Astrocyte (in vitro differentiated cells and primary cell): Measurements from ENCODE around the gene ARFGEF2. TPM values are rescaled to one million over a fixed set of nuclear protein-coding genes. Genes with fewer than 3 reads are reported as not detected.

Experiments
- DNase-seq: peaks from one replicate; pipeline ENCODE4 v3.0.0-alpha.2; 2010; ENCODE audit warnings: low read depth
- FAIRE-seq: peaks from 2 replicates; lab custom pipeline; 2011; peaks lifted over from hg19 to GRCh38; lab: Jason Lieb, UNC
- H2AFZ ChIP-seq: 2 replicates; pipeline ENCODE4 v1.6.0; 2012; ENCODE audit warnings: low read depth, low read length, inconsistent platforms
- H3K27ac ChIP-seq: 2 replicates; pipeline ENCODE4 v1.5.1; 2011; ENCODE audit warnings: low read depth, low read length, inconsistent platforms
- H3K27me3 ChIP-seq: 2 replicates; pipeline ENCODE4 v1.6.0; 2011; ENCODE audit warnings: low read length, inconsistent platforms; ENCODE audit not compliant: insufficient read depth
- H3K36me3 ChIP-seq: 2 replicates; pipeline ENCODE4 v1.5.1; 2011; ENCODE audit warnings: low read length, inconsistent platforms; ENCODE audit not compliant: insufficient read depth
- H3K4me1 ChIP-seq: 2 replicates; pipeline ENCODE4 v1.5.1; 2011; ENCODE audit warnings: low read length, inconsistent platforms; ENCODE audit not compliant: insufficient read depth
- H3K4me2 ChIP-seq: 2 replicates; pipeline ENCODE4 v1.6.0; 2012; ENCODE audit warnings: low read length, inconsistent platforms
- H3K4me3 ChIP-seq: 2 replicates; pipeline ENCODE4 v1.5.1; 2011; ENCODE audit warnings: low read depth, mild to moderate bottlenecking, low read length, inconsistent platforms; ENCODE audit not compliant: insufficient read depth
- H3K79me2 ChIP-seq: 2 replicates; pipeline ENCODE4 v1.6.0; 2012; ENCODE audit warnings: mild to moderate bottlenecking, low read length, inconsistent platforms; ENCODE audit not compliant: insufficient read depth
- H3K9ac ChIP-seq: 2 replicates; pipeline ENCODE4 v1.6.0; 2012; ENCODE audit warnings: mild to moderate bottlenecking, low read length, inconsistent platforms
- H3K9me3 ChIP-seq: 2 replicates; pipeline ENCODE4 v1.5.1; 2012; ENCODE audit warnings: low read depth, mild to moderate bottlenecking, low read length, inconsistent platforms; ENCODE audit not compliant: insufficient read depth
- H4K20me1 ChIP-seq: 2 replicates; pipeline ENCODE4 v1.6.0; 2012; ENCODE audit warnings: low read length, inconsistent platforms; ENCODE audit not compliant: insufficient read depth
- H3K27ac Mint-ChIP-seq: one replicate; pipeline ENCODE4 v1.8.0; 2021; ENCODE audit warnings: mild to moderate bottlenecking, mixed read lengths; ENCODE audit not compliant: unreplicated experiment
- H3K27me3 Mint-ChIP-seq: one replicate; pipeline ENCODE4 v1.8.0; 2021; ENCODE audit warnings: low read depth, mixed read lengths; ENCODE audit not compliant: unreplicated experiment
- H3K36me3 Mint-ChIP-seq: one replicate; pipeline ENCODE4 v1.8.0; 2021; ENCODE audit warnings: low read depth, mixed read lengths; ENCODE audit not compliant: unreplicated experiment
- H3K4me1 Mint-ChIP-seq: one replicate; pipeline ENCODE4 v1.8.0; 2021; ENCODE audit warnings: low read depth, mixed read lengths; ENCODE audit not compliant: unreplicated experiment
- H3K4me3 Mint-ChIP-seq: one replicate; pipeline ENCODE4 v1.8.0; 2021; ENCODE audit warnings: mild to moderate bottlenecking, moderate library complexity, mixed read lengths; ENCODE audit not compliant: unreplicated experiment
- H3K9me3 Mint-ChIP-seq: one replicate; pipeline ENCODE4 v1.8.0; 2021; ENCODE audit warnings: mild to moderate bottlenecking, mixed read lengths; ENCODE audit not compliant: unreplicated experiment
- EZH2 ChIP-seq: IDR thresholded peaks from 2 replicates; pipeline ENCODE4 v1.6.1; 2012; ENCODE audit warnings: mild to moderate bottlenecking, low read length, inconsistent platforms; ENCODE audit not compliant: insufficient read depth
- total RNA-seq: library from RNA; stranded (reverse); gene quantifications from 2 replicates; pipeline ENCODE4 v1.2.1, GENCODE V29; 2021
- TF ChIP-seq, protein P1 (sequence below): IDR thresholded peaks from 2 replicates; pipeline ENCODE4 v1.5.1; 2011; ENCODE audit warnings: low read depth, mild to moderate bottlenecking, inconsistent platforms, low read length, moderate library complexity; ENCODE audit not compliant: insufficient read depth

ARFGEF2 gene
- total RNA-seq, 1 donor from 2014 or later, result 28.2 TPM

DNA sequence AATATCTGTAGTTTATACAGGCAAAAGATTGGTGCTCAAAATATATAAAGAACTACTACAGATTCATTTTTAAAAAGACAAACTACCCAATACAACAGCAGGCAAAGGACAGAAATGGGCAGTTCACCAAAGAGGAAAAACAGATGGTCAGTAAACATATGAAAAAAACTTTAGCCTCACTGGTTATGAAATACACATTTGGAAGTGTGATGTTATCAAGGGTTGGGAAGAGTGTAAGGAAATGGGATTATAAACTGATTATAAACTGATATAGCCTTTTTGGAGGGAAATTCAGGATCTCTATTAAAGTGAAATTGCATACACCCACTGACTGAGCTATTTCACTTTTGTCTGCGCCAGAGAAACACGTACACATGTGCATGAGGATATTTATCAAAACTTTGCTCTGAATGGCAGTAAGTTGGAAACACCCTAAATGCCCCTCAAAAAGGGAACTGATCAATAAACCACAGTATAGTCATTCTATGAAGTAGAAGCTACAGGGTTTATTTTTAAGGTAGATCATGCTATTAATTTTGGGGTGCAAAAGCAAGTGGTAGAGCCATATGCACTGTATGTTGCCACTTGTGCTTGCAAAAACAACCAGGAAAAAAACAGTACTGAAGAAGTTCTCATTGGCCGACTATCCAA lies 32.2 kb upstream of the ARFGEF2 start:
- DNase-seq (no peak), FAIRE-seq (no peak)
- Histone ChIP-seq H3K36me3 (no peaks in the 10 kb centered on the region), H3K9me3 (peaks cover 5% of the 10 kb centered on the region), H3K4me1 (no peaks in the 10 kb centered on the region), H3K27me3 (peaks cover 9% of the 10 kb centered on the region), H3K4me3 (no peak overlapping the region), H3K79me2 (no peaks in the 10 kb centered on the region), H2AFZ (no peak overlapping the region), H3K27ac (no peak overlapping the region), H4K20me1 (no peaks in the 10 kb centered on the region), H3K4me2 (no peak overlapping the region), H3K9ac (no peak overlapping the region)
- peaks cover 40% of the 10 kb centered on the region for H3K27me3 Mint-ChIP-seq
- H3K27ac Mint-ChIP-seq, result no peak overlapping the region
- H3K9me3 Mint-ChIP-seq, result peaks cover 12% of the 10 kb centered on the region
- H3K36me3 Mint-ChIP-seq, result no peaks in the 10 kb centered on the region
- TF ChIP-seq, protein P1, sequence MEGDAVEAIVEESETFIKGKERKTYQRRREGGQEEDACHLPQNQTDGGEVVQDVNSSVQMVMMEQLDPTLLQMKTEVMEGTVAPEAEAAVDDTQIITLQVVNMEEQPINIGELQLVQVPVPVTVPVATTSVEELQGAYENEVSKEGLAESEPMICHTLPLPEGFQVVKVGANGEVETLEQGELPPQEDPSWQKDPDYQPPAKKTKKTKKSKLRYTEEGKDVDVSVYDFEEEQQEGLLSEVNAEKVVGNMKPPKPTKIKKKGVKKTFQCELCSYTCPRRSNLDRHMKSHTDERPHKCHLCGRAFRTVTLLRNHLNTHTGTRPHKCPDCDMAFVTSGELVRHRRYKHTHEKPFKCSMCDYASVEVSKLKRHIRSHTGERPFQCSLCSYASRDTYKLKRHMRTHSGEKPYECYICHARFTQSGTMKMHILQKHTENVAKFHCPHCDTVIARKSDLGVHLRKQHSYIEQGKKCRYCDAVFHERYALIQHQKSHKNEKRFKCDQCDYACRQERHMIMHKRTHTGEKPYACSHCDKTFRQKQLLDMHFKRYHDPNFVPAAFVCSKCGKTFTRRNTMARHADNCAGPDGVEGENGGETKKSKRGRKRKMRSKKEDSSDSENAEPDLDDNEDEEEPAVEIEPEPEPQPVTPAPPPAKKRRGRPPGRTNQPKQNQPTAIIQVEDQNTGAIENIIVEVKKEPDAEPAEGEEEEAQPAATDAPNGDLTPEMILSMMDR, result no peak
- TF ChIP-seq EZH2, result no peak
- H3K4me3 Mint-ChIP-seq, result no peak overlapping the region
- no peaks in the 10 kb centered on the region for H3K4me1 Mint-ChIP-seq

DNA sequence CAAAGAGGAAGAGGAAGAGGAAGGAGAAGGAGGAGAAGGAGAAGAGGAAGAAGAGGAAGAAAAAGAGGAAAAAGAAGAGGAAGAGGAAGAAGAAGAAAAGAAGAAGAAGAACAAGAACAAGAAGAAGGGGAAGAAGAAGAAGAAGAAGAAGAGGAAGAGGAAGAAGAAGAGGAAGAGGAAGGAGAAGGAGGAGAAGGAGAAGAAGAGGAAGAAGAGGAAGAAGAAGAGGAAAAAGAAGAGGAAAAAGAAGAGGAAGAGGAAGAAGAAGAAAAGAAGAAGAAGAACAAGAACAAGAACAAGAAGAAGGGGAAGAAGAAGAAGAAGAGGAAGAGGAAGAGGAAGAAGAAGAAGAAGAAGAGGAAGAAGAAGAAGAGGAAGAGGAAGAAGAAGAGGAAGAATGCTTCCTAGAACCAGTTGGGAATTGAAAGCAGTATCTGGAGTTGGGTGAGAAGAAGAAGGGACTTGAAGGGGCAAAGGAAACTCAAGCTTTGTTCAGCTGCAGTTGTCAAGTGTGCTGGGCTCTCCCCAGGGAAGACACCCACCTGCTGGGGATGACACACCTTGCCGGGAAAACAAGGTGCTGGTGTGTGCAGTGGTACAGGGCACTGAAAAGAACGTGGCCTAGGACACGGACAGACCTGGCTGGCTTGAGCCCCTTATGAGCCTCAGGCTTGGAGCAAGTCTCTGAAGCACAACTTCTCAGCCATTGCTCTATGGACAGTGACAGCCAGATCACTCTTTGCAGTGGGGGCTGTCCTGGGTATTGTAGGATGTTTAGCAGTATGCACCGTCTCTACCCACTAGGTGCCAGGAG lies 30.1 kb upstream of the ARFGEF2 start:
- Mint-ChIP-seq H3K36me3 (no peaks in the 10 kb centered on the region), H3K4me3 (no peak overlapping the region), H3K27me3 (peaks cover 38% of the 10 kb centered on the region), H3K4me1 (no peaks in the 10 kb centered on the region), H3K9me3 (peaks cover 12% of the 10 kb centered on the region), H3K27ac (no peak overlapping the region)
- no peak for FAIRE-seq
- H3K36me3 ChIP-seq, result no peaks in the 10 kb centered on the region
- H3K9me3 ChIP-seq, result peaks cover 5% of the 10 kb centered on the region
- H3K27ac ChIP-seq, result no peak overlapping the region
- no peaks in the 10 kb centered on the region for H3K79me2 ChIP-seq
- DNase-seq, result no peak
- no peak overlapping the region for H2AFZ ChIP-seq
- no peaks in the 10 kb centered on the region for H4K20me1 ChIP-seq
- peaks cover 9% of the 10 kb centered on the region for H3K27me3 ChIP-seq
- TF ChIP-seq EZH2, result no peak
- TF ChIP-seq, protein P1, result no peak
- no peaks in the 10 kb centered on the region for H3K4me1 ChIP-seq
- H3K9ac ChIP-seq, result no peak overlapping the region
- H3K4me3 ChIP-seq, result no peak overlapping the region
- H3K4me2 ChIP-seq, result no peak overlapping the region
